RCC 7860 (cell line): Measurements from ENCODE around the gene SLC12A3.
"Not testable (repeated sequence)": the region's sequence is repeated elsewhere in the genome, so short reads cannot be mapped to it uniquely, and the experiment has no call there.

Experiments used
- DNase-seq: peaks from one replicate; pipeline ENCODE4 v3.0.0-alpha.2; 2015; ENCODE audit warnings: low spot score
- FAIRE-seq: peaks from 2 replicates; lab custom pipeline; 2012; peaks lifted over from hg19 to GRCh38; lab: Jason Lieb, UNC

Gene SLC12A3

DNA sequence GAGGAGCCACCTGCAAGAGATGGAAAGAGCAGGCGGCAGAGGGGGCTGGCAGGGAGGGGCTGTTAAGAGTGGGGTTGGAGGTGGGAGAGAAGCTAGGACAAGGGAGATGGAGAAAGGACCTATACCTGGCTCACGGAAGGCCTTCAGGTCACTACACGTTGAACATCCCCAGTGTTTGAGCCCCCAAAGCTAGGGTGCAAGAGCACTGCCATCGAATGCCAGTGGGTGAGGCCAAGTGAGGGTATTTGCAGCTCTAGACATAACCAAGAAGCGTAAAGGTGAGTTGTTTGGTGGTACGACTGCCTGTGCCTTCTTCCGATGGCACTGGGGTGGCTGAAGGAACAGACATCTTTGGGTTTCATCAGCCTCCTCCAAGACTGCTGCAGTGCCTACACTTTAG is 49.9 kb downstream of the SLC12A3 start:
- DNase-seq (no peak), FAIRE-seq (no peak)

DNA sequence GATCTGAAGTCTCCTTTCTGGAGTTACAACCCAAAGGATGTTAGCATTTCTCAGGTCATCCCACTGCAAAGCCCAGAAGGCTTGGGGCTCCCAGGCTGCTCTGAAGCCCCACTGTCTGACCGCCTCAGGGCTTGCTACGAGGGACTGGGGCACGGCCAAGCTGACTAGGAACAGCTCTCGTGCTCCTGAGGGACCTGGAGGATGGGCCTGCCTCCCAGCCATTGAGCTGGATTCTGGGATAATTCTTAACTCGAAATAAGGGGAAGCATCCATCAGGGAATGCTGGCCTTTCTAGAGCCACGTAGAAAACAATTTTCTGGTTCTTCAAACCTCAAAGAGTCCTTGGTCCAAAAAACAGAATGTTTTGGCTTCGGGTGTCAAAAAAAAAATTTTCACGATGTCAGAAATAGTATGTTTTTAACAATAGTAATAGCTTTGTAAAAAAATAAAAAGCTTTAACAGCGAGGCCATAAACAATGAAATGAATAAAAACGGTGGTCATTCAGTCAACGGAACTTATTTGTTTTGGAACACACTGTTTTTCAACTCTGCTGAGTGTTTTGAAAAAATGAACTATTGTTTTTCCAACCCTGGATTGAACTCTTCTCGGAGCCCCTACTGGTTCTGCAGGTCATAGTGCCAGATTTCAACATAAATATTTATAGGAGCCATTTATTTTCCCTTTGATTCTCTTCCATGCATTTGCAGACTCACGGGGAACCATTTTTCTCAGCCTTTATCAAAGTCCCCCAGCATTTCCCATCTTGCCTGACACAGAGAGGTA is 50.5 kb downstream of the SLC12A3 start:
- DNase-seq (no peak), FAIRE-seq (no peak)

DNA sequence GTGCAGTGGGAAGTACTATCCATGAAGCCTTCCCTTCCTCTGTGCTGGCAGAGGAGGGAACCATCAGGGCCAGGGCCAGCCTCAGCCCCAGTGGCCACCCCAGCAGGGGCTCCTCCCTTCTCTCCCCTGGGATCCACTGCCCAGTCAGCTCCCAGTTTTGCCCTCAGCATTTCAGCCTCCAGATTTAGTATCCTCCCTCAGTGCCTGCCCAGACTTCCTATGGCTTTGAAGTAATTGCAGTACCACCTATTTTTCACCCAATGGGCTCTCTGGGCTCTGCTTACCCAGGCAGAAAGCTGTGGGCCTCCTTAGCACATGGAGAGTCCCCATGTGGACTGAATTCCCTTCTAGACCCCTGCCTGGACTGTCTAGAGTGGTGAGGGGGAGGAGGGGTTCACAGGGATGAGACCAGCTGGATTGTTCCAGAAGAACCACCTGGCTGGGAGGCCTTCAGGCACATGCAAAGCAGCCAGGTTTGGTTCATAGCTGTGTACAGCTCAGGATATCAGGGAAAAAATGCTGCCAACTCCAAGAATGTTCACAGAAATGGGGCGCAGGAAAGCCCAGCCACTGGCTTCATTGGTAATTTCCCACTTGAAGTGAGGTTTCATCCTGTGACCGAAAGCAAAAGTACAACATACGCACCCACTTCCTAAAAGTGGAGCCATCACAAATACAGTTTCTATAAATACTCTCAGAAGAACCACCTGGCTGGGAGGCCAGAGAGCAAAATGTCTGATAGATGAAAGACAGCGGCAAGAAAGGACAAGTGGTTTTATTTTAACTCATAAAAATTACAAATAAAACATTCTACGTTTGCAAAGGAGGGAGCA is 51.8 kb downstream of the SLC12A3 start:
- DNase-seq (no peak), FAIRE-seq (no peak)

DNA sequence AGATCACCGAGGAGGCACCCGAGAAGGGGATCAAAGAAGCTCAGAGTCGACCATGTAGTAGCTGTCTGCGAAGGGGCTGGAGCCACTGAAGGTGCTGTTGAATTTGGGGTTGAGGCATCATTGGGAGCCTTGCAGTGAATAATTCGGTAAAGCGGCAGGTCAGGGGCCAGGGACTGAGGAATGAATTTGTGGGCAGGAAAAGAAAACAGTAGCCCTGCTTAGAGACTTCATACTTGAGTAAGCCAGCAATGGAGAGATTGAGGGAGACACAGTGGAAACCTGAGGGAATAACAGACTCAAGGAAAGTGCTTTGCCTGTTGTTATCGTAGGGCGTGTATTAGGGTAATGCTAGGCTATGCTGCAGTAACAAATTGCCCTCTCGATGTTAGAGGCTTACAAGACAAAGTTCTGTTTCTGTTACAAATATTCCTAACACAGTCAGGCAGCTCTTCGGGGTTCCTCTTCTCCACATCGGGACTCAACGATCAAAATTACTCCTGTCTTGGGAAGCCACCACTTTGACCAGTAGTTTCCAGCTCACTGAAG is 53.5 kb downstream of the SLC12A3 start:
- FAIRE-seq: no peak

DNA sequence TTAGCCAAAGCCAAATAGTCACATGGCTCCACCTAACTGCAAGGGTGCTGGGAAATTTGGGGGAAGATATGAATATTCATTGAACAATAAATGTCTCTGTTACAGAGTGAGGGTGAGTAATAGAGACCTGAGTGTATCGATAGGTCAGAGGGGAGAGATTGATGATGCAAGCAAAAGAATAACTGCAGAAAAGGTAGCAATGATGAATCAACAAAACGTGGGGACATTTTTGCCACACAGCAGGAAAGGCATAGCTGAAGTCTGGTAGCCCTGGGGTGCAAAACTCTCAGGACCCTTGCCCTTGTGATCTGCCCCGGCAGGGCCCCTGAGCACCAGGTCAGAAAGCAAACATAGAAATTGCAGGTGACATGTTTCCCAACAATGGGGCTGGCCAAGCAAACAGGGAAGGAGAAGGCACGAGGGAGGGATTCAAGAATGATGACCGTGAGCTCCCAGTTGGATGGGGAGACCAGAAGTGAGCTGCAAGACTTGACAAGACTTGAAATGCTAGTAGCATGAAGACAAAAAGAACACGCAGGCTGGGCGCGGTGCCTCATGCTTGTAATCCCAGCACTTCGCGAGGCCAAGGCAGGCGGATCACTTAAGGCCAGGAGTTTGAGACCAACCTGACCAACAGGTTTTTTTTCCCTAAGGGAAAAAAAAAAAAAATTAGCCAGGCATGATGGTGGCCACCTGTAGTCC is 54.2 kb downstream of the SLC12A3 start:
- FAIRE-seq: no peak
- no peak for DNase-seq

More for the DNA sequence above, 53.5 kb downstream of the SLC12A3 start:
- DNase-seq: no peak

DNA sequence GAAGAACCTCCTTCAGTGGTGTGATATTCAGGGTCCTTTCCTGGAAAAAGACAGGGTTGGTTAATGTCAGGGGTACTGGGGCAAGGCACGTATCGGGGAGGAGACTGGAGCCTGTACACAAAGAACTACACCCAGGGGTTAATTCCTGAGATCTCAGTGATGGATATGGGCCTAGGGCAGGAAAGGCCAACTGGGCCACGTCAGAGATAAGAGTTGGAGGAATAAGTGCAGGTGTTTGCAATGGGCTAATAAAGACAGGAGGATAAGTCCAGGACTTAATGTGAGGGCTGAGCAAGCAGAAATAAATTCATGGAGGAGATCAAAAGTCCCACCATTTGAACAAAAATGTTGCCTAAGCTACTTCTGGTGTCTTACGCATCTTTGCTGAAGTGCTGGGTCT is 56.6 kb downstream of the SLC12A3 start:
- no peak for DNase-seq
- FAIRE-seq: no peak

DNA sequence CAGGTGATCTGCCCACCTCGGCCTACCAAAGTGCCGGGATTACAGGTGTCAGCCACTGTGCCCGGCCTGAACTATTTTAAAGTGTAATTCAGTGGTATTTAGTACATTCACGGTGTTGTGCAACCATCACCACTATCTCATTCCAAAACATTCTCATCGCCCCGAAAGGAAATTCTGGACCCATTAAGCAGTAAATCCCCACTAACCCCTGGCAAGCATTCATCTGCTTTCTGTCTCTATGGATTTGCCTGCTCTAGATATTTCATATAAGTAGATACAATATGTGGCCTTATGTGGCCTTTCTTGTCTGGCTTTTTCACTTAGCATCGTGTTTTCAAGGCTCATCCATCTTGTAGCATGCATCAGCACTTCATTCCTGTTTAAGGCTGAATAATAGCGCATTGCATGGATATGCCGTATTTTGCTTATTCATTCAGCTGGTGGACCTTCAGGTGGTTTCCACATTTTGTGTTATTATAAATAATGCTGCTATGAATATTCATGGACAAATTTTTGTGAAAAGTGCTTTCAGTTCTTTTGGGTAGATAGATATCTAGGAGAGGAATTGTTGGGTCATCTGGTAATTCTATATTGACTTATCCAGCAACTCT is 58.6 kb downstream of the SLC12A3 start:
- DNase-seq: no peak
- no peak for FAIRE-seq

DNA sequence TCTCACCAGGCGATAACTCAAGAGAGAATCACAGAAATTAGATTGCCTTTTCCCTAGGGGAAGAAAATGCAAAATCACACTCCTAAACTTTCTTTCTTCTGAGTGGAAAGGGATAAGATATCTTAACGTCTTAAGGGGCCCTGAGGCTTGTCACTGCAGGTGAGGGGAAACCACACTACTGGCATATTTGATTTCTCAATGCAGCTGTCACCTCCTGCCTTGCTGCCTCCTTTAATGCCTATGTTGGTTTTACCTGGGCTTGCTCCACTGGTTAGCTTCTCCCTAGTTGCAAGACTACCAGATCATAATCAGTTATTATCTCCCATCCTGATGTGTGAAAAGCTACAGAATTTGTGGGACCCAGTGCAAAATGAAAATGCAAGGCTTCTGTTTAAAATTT is 62.5 kb downstream of the SLC12A3 start:
- FAIRE-seq: no peak
- no peak for DNase-seq

DNA sequence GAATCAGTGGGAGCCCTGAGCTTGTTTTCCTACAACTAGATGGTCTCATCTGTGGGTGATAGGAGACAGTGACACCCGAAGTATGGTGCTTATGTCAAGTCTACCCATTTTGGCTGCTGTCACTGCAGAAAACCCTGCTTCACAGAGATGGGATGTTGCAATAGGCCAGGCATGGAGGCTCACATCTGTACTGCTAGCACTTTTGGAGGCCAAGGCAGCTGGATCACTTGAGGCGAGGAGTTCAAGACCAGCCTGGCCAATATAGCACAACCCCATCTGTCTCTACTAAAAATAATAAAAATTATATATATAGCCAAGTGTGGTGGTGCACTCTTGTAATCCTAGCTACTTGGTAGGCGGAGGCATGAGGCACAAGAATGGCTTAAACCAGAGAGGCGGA is 64.6 kb downstream of the SLC12A3 start:
- FAIRE-seq (no peak), DNase-seq (no peak)

DNA sequence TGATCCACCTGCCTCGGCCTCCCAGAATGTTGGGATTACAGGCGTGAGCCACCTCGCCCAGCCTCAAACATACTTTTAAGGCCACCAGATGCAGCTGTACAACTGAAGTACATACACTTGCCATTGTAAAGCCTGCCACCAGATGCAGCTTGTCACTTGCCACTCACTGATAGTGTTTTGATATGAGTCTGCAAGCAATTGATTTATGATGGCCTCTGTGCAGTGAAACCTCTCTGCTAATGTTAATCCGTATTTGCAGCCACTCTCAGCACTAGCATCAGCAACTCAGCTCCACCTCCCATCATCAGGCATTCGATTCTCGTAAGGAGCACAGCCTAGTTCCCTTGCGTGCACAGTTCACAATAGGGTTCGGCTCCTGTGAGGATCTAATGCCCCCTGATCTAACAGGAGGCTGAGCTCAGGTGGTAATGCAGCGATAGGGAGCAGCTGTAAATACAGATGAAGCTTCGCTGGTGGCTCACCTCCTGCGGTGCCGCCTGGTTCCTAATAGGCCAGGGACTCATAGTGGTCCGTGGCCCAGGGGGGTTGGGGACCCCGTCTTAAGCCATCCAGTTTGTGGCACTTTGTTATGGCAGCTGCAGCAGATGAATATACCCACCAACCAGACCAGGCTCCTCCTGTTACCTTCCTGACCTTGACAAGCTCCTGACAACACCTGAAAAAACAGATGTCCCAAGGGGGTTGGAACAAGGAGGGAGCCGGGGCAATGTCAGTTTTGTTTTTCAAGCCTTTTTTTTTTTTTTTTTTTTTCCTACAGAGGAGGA is 65.7 kb downstream of the SLC12A3 start:
- FAIRE-seq (no peak), DNase-seq (no peak)

DNA sequence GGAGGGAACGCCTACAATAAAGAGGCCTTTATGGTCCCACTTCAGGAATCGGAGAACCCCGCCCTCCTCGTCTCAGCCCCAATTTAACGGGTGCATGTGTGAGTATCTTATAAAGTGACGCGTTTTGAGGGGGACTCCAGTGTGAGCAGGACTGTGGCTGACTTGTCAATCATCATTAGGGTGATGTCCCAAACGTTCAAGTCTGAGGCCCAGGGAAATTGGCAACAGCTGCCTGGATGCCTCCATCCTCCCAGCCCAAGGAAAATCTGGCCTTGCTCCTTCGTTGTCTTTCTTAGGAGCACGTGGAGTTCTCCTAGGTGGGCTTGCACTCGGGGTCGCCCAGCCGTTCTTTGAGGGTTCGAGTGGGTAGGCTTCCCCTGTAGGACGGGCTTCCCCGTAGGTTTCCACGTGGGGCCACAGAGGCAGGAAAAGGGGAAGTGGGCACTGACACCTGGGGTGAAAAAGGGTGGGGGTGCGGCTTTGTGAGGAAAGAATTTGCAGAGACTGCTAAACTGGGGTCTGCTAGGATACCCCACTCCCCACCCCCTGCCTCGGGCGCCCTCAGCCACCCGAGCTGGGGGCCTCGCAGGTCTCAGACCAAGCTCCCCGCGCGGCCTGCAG is 66.4 kb downstream of the SLC12A3 start:
- DNase-seq: no peak
- no peak for FAIRE-seq

DNA sequence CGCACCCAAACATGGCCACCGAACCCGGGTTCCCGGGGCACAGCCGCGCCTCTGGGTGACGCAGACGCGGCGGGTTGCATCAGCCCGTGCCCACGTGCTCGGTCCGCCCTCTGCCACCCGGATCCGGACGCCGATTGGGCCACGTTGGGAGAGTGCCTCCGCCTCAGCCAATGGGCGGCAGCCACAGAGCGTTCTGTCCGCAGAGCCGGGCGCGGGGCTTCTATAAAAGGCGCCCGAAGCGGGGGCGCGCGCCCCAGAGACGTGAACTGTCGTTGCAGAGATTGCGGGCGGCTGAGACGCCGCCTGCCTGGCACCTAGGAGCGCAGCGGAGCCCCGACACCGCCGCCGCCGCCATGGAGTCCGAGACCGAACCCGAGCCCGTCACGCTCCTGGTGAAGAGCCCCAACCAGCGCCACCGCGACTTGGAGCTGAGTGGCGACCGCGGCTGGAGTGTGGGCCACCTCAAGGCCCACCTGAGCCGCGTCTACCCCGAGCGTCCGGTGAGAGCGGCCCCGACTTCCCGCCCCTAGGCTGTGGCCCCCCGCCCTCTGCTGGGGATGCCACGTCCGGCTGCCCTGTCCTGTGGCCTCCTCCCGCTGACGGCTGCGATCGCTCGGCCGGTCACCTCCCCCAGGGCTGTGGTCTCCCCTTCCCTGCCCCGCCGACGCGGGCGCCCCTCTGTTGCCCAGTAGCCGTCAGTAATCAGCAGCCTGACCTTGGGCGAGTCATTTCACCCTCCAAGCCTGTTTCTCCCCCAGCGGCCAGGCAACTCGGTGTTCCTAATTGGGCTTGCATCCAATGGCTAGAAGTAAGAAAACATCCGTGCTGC is 67.1 kb downstream of the SLC12A3 start, which contains the start of gene HERPUD1:
TSS of gene HERPUD1 (plus strand) at position 251 of the 829 bp plus-strand sequence. CDS start at position 354, 103 bp downstream.
- DNase-seq: peak; percentile 93
- FAIRE-seq: peak; percentile 67

DNA sequence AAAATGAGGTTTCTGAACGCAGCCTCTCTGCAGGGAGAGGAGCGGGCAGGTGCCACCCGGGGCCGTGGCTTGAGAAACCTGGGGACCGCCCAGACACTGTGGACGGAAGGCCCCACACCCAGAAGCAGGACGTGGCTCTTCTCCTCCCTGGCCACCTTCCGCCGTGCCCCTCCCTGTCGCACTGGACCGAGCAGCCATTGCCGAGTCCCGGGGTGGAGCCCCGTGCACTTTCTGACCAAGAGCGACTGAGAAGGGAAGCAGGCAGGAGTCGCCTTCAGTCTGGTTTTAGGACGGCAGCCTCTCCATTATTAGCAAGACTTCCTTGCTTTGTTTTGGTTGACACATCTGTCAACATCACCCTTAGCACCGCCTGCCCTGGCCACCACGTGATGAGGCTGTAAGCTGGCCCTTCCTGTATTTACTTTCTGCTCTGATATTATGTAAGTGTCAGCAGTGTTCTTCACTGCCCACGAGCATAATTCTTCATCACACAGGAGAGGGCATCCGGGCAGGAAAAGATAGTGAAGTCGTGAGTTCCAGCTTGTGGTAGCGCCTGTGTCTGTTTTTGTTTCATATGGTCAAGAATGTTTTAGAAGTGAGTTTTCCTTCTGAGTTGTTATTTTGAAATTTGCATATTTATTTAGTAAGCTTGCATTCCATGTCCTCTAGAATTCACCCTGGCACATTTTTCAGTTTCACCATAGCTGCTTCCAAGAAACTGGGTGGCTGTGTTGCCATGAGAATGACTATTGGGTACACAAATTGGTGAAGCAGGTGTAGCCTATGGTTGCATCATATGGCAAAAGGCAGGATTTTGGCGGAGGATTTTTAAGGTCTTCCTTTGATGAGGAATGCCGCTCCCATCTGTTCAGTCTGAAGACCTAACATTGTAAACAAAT is 68.0 kb downstream of the SLC12A3 start:
- DNase-seq (peak; percentile 57), FAIRE-seq (no peak)

DNA sequence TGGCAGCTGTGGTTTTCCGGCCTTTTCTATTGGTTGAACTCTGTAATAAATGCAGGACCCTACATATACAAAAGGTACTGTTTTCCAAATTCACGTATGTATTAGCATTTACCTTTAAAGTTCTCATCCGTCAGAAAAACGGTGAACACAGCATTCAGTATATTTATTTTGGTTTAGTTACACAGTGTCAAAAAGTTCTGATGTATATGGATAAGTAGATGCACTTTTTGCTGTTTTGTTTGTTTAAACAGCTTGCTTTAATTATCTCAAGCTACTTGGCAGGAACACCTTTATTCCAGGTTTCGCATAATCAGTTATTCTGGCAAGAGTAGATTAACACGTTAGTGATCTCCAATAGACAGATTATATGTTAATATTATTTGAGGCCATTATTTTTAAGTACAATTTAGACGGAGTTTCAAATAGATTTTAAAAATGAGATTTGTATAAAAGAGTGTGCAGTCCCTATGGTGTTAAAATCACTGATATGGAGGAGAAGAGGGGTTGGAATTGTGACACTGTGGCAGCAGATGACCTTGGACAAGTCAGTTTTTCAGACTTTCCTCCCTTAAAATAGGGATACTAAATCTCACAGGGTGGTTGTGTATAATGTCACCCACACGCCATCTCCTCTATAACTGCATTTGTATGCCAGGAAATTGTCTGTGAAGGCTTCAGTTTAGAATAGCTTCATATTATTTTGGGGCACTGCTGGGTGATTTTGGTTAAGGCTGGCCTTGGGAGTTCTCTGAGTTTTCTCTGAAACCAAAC is 69.0 kb downstream of the SLC12A3 start:
- DNase-seq (no peak), FAIRE-seq (no peak)

DNA sequence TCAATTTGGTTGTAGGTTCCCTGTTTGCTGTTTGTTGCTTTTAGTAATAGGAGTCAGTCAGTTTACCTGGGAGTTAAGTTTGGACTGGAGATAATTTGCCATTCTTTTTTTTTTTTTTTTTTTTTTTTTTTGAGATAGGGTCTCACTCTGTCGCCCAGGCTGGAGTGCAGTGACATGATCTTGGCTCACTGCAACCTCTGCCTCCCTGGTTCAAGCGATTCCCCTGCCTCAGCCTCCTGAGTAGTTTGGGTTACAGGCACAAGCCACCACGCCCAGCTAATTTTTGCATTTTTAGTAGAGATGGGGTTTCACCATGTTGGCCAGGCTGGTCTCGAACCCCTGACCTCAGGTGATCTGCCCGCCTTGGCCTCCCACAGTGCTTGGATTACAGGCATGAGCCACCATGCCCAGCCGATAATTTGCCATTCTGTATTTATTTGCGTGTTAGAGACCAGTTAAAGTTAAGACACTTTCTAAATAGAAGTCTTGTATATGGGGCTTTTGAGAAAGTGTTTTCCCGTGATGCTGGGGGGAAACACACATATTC is 69.7 kb downstream of the SLC12A3 start:
- not testable (repeated sequence) for FAIRE-seq, DNase-seq

DNA sequence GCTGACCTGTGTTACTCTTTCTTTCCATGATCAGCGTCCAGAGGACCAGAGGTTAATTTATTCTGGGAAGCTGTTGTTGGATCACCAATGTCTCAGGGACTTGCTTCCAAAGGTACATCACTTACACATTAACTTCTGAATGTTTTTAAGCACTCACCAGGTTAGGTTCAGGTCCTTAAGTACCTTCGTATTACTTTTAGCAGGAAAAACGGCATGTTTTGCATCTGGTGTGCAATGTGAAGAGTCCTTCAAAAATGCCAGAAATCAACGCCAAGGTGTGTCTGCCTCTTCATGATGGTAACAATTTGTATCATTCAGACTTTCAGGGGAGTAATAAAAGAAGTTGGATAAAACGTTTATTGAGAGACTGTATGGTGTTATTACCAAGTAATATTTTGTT is 70.2 kb downstream of the SLC12A3 start:
- FAIRE-seq (no peak), DNase-seq (no peak)

DNA sequence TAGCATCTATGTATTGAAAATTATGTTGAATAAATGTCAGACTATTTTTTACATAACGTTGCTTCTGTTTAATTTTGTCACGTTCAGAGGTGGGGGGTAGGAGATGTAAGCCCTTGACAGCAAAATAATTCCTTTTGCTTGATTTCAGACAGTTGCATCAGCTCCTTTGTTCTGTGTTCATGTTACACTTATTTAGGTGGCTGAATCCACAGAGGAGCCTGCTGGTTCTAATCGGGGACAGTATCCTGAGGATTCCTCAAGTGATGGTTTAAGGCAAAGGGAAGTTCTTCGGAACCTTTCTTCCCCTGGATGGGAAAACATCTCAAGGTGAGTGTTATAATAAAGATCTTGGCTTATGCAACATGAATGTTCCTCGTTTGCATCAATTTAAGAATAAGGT is 71.5 kb downstream of the SLC12A3 start:
- FAIRE-seq: no peak
- DNase-seq: no peak
